ENCODE data around the gene FAM20A.
"Not testable (repeated sequence)": the region's sequence is repeated elsewhere in the genome, so short reads cannot be mapped to it uniquely, and the experiment has no call there.

FAM20A gene

DNA sequence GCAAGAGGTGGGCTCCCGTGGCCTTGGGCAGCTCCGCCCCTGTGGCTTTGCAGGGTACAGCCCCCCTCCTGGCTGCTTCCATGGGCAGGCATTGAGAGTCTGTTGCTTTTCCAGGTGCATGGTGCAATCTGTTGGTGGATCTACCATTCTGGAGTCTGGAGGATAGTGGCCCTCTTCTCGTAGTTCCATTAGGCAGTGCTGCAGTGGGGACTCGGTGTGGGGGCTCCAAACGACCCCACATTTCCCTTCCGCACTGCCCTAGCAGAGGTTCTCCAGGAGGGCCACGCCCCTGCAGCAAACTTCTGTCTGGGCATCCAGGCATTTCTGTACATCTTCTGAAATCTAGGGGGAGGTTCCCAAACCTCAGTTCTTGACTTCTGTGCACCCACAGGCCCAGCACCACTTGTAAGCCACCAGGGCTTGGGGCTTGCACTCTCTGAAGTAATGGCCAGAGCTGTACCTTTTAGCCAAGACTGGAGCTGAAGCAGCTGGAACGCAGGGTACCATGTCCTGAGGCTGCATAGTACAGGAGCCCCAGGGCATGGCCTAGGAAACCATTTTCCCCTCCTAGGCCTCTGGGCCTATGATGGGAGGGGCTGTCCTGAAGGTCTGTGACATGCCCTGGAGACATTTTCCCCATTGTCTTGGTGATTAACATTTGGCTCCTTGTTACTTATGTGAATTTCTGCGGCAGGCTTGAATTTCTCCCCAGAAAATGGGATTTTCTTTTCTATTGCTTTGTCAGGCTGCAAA is 82.9 kb downstream of the FAM20A start:
- DNase-seq, result no peak

DNA sequence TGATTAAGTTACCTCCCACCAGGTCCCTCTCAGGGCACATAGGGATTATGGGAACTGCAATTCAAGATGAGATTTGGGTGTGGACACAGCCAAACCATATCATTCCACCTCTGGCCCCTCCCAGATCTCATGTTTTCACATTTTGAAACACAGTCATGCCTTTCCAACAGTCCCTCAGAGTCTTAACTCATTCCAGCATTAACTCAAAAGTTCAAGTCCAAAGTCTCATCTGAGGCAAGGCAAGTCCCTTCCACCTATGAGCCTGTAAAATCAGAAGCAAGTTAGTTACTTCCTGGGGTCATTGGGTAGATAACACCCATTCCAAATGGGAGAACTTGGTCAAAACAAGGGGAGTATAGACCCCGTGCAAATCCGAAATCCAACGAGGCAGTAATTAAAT is 83.6 kb downstream of the FAM20A start:
- not testable (repeated sequence) for DNase-seq

DNA sequence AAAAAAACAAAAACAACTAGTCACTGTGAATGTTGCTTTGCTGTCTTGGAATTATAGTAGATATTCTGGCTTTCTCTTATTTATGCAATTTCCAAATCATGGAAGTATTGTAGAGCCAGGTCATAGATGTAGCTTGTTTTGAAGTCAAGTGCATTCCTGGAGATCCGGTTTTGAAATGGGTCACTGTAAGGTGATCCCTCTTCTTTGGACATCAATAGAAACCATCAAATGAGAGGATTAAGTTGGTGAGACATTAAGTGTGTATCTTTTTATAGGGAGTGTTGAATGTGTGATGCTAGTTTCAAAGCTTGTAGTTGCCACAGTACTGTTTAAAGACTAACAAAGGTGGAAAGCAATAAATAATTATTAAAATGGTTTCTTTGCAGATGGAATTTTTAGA is 84.4 kb downstream of the FAM20A start:
- no peak for DNase-seq

DNA sequence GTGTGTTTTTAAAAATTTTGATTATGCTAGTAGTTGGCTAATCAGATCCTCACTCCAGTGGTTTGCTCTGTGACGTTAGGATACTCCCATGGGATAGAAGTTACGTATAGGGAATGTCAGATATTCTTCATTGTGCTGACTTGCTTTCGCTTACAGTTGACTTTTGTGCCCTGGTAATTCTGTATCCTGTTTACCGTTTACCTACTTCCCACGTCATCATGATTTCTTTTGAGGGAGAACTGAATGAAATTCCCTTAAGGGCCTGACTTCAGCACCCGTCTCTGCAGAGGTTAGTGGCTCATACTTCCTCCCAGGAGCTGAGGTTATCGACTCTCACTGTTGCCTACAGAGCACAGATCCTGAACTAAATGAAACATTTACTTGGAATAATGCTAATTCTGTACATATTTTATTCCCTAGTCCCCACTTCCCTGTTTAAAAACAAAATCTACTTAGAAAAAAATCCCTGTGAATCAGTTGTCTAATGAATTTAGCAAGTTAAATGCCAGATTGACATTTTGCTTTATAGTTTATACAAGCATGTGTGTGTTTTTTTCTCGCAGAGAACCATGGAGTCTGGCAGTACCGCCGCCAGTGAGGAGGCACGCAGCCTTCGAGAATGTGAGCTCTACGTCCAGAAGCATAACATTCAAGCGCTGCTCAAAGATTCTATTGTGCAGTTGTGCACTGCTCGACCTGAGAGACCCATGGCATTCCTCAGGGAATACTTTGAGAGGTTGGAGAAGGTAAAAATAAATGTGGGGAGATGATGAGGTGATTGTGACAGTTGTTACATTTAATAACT is 86.1 kb downstream of the FAM20A start:
- no peak for DNase-seq

DNA sequence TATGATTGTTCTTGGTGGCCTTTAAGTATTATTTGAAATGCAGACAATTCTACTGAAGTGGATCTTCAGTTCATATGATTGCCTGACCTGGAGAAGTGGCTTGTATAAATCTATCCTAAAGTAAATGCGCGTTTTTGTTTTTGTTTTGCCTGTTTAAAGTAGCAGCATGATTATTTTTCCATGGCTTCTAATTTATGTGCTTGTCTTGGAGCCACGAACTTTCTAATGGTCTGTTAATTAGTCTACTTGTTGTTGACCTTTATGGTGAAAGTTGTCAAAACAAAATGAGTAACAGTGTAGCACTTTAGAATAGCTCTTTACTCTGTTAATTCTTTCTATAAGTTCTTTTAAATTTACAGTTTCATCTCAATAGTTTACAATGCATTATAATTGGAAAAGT is 87.2 kb downstream of the FAM20A start:
- no peak for DNase-seq

DNA sequence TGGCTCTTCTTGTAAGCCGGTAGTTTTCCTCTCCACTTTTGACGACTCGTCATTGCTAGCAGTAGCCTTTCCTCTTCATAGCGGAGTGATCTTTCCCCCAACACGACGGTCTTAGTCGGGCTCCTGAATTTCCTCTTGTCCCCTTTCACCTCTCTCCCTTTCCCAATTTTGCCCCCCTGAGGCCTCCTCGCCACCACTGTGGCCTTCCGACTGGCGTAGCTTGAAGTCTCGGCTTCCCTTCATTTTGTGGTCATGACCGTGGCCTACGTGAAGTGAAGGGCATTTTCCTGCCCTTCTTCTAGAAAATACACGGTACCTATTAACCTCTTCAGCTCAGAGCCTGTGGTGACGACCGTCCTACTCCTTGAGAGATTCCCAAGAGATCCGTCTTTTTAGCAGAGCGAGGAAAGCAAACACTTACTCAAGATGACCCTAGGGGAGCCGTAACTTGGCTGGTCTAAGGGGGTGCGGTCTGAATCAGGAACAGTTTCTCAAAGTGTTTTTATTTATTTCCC is 88.2 kb downstream of the FAM20A start:
- DNase-seq, result no peak

DNA sequence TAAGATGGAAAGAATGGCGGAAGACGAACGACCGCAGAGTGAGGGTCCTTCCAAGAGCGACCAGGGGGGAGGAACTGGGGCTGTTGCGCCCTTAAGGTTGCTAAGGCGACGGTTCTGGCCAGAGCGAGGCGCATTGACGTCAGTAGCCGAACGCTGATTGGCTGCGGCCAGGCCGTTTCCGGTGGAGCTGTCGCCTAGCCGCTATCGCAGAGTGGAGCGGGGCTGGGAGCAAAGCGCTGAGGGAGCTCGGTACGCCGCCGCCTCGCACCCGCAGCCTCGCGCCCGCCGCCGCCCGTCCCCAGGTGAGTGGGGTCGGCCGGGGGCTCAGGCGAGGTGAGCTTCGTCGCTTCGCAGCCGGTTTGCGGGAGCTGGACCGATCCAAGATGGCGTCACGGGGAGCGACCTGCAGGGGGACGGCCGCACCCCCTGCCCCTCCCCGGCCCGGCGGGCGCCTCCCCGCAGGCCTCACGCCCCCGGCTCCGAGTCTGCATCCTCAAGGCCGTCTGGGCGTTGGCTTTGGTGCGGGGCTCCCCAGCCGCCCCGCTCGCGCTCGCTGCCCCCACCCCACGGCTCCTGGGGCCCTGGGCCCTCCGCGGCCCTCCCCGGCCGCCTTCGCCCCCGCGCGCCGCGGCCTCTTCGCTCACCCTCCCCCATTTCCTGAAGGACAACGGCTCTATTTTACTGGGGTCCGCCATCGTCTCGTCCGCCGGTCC is 88.8 kb downstream of the FAM20A start, which contains the start of gene PRKAR1A:
Gene PRKAR1A, plus strand, starts transcription at position 184 of the 713 bp plus-strand sequence. CDS start 2,970 bp downstream, outside the sequence.
- DNase-seq, result peak; percentile 86

DNA sequence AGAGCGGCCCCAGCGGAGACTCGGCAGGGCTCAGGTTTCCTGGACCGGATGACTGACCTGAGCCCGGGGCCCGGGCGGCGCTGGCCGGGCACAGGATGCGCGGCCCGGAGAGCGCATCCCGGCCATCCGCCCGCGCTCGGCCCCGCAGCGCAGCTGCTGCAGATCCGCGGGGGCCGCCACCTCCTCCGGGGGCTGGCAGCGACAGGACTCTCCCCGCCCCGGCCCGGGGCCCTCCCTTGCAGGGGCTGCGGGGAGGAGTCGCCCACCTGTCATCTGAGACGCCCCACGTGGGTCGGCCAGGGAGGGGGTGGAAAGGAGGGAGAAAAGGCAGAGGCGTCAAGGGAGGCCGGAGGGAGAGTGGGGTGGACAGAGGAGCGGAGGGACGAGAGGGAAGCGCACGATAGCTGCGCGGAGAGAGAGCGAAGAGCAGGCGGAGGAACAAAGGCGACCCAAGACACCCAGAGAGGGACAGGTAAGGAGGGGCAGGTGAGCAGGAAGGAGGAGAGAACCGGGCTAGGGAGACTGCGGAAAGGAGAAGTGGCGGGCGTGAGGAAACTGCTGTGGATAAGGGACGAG is 89.4 kb downstream of the FAM20A start:
- DNase-seq, result peak; percentile 80

DNA sequence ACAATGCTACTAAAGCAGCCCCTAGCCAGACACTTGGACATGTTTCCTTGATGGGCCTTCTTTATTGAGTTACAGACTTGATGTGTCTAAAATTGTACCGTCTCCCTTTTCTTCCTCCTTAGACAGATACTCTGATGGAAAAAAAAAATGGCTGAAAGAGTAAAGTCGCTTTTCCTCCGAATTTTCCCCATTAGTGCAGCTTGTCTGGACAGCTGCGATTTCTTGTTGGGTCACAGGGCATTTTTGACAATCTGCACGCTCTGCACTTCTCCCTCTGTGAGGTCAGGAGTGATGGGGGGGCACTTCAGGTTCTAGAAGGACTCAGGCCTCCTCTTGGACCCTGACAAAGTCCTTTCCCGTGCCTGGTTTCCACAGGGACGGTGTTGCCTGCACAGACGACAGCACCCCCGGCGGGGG is 89.9 kb downstream of the FAM20A start:
- no peak for DNase-seq

DNA sequence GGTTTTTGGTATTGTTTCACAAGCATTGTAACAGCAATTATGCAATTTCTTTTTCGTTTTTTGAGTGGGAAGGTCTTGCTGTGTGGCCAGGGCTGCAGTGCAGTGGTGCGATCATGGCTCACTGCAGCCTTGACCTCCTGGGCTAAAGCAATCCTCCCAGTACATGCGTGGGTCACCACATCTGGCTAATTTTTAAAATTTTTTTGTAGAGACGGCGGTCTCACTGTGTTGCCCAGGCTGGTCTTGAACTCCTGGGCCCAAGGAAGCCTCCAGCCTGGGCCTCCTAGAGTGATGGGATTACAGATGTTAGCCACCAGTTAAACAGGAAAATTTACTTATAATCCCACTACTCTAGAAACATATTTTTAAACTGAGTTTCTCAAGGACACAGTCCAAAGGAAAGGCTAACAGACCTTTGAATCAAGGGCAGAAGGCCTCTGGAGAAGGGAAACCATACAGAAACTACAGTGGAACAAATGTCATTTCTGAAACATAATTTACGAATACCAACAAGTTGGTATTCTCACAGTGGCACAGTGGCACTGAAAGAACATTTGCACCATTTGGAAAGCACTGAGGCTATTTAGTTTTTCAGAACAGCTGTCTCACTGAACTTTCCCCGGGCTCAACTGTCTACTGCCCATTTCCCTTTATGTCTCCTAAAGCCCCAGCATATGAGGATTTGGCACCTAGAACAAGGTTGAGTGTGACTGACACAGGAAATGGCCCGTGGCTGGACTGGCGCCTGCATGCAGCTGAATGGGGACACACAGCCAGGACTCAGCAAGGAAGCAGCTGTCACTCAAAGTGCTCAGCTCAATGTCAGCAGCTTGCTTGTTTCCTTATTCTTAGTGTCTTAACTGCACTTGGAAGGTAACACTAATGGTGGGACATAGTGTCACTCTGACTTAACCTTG is 91.8 kb downstream of the FAM20A start:
- peak; percentile 67 for DNase-seq

DNA sequence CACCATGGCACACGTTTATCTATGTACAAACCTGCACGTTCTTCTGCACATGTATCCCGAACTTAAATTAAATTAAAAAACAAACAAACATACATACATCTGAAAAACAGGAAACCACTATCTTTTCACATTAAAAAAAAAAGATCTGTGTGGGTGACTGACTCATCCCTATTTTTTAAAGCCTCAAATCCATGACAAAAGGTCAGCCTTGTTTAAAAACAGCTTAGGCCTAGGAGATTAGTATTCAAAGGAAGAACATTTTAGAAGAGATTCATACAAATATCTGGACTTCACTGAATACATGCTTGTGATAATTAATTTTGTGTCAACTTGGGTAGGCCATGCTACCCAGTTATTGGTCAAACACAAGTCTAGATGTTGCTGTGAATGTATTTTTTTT is 93.6 kb downstream of the FAM20A start:
- DNase-seq, result no peak

DNA sequence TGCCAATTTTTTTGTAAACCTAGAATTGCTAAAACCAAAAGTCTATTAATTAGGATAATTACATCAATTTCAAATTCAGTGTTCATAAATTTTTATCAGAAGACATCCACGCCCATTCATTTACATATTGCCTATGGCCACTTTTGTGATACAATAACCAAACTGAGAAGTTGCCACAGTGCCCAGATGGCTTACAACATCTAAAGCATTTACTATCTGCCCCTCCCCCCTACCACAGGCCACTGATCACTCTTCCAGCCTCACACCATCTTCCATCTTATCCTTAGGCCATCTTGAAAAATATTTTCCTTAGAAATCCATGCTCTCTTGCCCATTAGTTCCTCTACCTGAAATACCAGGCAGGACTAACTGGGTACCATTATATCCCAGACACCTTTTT is 95.2 kb downstream of the FAM20A start:
- DNase-seq, result no peak

DNA sequence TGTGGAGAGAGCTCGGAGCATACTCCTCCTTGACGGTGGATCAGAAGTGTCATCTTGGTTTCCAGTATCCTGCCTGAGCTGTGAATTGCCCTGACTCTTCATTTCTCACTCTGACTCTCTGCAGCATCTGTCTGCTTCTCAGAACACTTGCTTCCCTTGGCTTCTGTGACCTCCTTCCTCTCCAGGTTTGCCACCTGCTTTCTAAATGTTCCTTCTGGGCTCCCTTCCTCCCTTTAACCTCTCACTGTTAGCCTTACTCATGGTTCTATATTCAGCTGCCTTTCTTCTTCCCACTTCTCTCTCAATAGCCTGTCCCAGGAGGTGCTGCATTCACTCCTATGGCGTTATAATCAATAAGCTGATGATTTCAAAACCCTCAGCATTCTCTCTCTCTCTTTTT is 100.1 kb downstream of the FAM20A start:
- no peak for DNase-seq

DNA sequence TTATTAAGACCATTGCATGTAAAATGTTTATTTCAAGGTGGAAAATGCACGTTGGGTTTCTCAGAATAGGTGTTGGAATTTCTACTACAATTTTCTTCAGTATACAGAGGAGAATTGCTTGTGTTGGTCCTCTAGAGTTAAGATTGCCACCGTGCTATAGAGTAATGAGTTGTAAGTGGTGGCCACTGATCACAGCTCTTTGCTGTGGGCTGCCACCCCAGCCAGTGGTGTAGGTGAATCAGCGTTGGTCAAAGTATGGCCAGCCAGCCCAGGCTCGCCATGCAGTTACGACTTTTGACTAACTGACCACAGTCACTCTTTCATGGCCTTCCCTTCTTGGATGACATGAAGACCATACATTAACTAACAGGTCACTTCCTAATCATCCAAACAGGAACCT is 101.6 kb downstream of the FAM20A start:
- no peak for DNase-seq

DNA sequence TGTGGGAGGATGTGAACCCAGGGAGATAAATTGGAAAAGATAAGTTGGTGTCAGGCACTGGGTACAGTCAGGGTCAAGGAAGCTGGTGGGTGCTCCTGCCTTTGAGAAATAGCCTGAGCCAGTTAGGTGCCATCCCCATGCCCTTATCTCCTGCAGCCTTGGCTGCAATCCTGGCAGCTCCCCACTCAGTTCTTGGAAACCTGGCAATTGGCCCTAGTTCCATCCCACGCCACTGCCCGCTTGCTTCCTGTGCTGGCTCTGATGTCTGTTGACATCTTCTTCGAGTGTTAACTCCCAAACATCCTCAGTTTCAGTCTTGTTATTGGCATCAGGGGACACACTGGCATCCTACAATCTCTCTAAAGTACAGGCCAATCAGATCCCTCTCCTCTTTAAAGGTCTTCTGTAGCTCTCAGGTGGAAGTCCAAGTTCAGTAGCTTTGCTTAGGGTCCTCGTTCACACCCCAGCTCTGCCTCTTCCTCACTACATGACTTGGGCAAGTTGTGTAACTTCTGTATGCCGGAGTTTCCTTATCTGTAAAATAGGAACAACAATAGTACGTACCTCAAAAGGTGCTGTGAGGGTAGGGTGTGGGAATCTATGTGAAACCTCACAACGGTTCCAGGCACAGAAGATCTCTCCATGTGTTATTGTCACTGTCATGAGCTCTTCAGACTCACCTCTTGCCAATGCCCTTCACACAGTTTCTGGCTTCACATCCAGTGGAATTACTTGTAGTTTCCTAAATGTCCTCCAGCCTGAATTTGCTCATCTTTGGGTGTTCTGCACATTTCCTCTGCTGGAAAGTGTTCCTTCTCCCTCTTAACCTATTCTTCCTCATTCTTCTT is 102.5 kb downstream of the FAM20A start:
- no peak for DNase-seq

DNA sequence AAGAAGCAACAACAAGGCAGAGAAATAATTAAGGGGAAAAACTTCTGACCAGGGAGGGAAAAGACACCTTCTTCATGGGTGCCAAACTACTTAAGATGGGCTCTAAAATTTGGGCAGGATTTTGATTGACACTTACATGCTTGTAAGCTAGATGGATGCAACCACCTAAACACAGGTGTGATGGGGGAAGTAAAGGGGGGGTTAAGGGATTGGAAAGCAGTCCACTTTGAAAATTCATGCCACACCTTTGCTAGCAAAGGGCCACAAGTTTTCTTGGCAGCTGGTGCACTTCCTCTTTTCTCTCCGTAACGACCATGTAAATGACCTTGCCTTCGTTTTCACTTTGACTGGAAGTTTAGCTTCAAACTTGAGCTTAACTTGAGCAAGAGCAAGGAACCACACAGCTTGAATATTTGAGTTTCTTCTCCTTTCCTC is 103.3 kb downstream of the FAM20A start:
- no peak for DNase-seq

DNA sequence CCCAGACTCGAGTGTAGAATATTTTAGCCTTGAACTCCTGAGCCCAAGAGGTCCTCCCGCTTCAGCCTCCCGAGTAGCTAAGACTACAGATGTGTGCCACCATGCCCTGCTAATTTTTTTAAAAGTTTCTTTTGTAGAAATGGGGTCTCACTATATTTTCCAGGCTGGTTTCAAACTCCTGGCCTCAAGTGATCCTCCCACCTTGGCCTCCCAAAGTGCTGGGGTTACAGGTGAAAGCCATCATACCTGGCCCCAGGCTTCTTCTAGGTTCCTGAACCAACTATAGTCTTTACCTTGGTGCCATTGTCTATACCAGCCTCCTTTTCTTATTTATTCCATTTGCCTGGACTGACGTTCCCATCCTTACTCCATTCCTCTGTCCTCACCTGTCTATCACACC is 106.1 kb downstream of the FAM20A start:
- no peak for DNase-seq

DNA sequence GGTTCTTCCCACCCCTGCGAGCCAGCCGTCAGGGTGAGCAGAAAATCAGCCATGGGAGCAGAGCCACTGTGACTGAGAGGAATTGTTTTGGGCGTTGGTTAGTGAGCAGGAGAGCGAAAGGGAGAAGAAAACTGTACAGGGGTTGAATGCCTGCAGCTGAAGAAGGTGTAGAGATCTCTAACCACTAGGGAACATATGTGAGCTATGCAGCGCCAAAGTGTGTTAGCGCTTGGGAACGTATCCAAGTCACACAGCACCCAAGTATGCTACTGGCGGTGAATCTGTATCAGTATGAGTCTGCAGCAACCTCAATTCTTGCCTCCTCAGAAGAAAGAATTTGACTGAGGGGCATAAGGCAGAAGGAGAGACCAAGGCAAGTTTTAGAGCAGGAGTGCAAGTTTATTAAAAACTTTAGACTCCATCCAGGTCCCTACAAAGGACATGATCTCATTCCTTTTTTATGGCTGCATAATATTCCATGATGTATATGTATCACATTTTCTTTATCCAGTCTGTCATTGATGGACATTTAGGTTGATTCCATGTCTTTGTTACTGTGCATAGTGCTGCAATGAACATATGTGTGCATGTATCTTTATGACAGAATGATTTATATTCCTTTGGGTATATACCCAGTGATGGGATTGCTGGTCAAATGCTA is 108.6 kb downstream of the FAM20A start:
- not testable (repeated sequence) for DNase-seq

DNA sequence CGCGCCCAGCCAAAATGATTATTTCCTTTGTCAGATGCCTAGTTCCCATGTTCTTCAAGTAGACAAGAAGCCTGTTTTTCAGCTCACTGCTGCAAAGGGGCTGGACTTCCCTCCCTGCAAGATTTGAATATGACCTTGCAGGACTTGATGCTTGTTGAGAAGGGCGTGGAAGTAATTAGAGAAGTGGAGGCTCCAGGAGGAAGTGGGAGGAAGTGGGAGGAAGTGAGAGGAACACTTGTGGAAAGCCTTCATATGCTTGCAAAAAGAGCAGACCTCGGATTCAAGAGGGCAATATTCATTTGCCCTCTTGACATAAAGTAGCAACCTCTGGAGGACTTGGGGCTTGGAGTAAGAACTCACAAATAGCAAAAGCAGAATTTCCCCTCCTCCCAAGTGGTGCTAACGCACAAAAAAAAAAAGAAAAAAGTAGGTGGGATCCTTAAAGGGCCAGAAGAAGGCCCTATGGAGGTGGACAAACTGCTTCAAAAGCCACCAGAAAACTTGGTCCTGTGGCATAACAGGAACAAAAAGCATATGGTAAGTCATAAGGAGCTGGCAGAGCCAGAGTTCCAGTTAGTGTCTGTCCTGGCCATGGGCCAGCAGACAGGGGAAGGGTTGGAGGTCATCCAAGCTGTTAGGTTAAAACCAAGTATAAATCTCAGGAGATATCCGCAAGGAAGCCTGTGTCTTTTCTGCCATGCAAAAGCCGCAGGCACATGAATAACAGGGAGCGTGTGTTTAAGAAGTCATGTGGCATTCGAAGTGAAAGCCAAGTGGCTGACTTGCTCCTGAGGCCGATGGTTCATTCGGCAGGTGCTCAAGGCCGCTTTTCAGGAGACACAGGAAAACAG is 109.6 kb downstream of the FAM20A start:
- peak; percentile 25 for DNase-seq

Data from NCI-H2029 (cell line).